BLaER1 treated with 17β-estradiol and CSF1 and Interleukin-3, amounts not matched to agents 10 nM and 100 nM (cell line): ENCODE measurements around the gene POC1A.

Experiments used
- H3K27ac ChIP-seq, 11 experiments: shearing (Covaris generic); formaldehyde crosslinking; 2 replicates each; pipeline ENCODE4 v1.8.1; 2022
- H3K27me3 ChIP-seq, 11 experiments: shearing (Covaris generic); formaldehyde crosslinking; 2 replicates each; pipeline ENCODE4 v1.8.1; 2022
- H3K36me3 ChIP-seq, 11 experiments: shearing (Covaris generic); formaldehyde crosslinking; 2 replicates each; pipeline ENCODE4 v1.8.1; 2022
- H3K4me1 ChIP-seq, 10 experiments: shearing (Covaris generic); formaldehyde crosslinking; 2 replicates each; pipeline ENCODE4 v1.8.1; 2022
- H3K4me2 ChIP-seq, 11 experiments: shearing (Covaris generic); formaldehyde crosslinking; 2 replicates each; pipeline ENCODE4 v1.8.1; 2022
- H3K4me3 ChIP-seq, 10 experiments: shearing (Covaris generic); formaldehyde crosslinking; 2 replicates each; pipeline ENCODE4 v1.8.1; 2022
- H3K9ac ChIP-seq, 11 experiments: shearing (Covaris generic); formaldehyde crosslinking; 2 replicates each; pipeline ENCODE4 v1.8.1; 2022
- H3K9me3 ChIP-seq, 11 experiments: shearing (Covaris generic); formaldehyde crosslinking; replicated peaks in 1 of 11; 2 replicates each; pipeline ENCODE4 v1.8.1; 2022
- H4K20me1 ChIP-seq, 11 experiments: shearing (Covaris generic); formaldehyde crosslinking; 2 replicates each; pipeline ENCODE4 v1.8.1; 2022
- Cebpa-rat ChIP-seq, 11 experiments: shearing (Covaris generic); IDR thresholded peaks; 2 replicates each; pipeline ENCODE4 v1.8.1; 2022

The POC1A gene

DNA sequence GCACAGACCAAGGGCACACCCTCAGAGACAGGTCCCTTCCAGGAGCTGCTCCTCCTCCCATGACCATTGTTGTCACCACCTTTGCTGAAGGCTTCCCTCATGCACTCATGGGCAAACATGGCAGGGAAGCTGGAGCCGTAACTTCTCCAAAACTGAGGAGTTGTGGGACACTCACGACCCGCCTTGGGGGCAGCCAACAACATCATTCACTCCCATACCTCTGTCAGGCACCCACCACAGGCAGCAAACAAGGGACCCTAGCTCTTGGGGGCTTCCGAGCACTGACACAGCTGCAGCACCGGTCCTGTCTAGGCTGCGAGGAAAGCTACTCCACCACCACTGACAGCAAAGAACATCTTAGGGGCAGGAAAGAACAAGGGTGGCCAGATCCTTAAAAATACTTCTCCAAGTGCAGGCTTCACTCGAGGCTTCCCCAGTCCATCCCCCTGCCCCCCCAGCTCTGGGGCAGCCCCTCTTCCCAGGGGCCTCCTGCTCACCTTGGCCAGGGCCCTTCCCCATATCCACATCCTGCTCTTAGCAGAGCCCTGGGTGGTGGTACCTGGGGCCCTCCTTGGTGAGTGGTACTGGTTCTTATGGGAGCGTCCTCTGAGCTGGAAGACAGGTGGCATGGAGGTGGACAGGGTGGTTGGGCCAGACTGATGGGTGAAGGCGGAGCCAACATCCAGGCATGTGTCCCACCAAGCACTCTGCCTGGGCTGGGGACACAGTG is 69.8 kb downstream of the POC1A start:
- H3K4me1 ChIP-seq: peaks cover 54 to 79% (median 67%) of the 10 kb centered on the region in 10 experiments
- TF ChIP-seq Cebpa-rat (IDR thresholded peaks at IDR 0.05): no peak
- 0 out of 22 replicates have a peak overlapping the region, but pooled peaks of 1 of the 11 experiments have one; percentile 0 for H3K9ac ChIP-seq
- peaks cover 0 to 40% (median 8%) of the 10 kb centered on the region in 11 experiments; a peak in 12 of 22 replicates for H3K36me3 ChIP-seq
- peaks cover 0 to 60% (median 0%) of the 10 kb centered on the region in 11 experiments; a peak in 9 of 22 replicates for H4K20me1 ChIP-seq
- peak overlapping the region; percentile 87 to 96 (median 92); a peak in 20 of 22 replicates for H3K4me2 ChIP-seq
- H3K4me3 ChIP-seq: no peak overlapping the region
- H3K27me3 ChIP-seq: no peaks in the 10 kb centered on the region
- peak overlapping the region in 1 of 11 experiments; percentile 82; a peak in 2 of 22 replicates for H3K27ac ChIP-seq
- H3K9me3 ChIP-seq: no peaks in the 10 kb centered on the region

GRCh38 chr3:52083556-52084087 is 70.6 kb downstream of the POC1A start:
- no peak overlapping the region for H3K27ac ChIP-seq
- H3K36me3 ChIP-seq: peaks cover 0 to 46% (median 9%) of the 10 kb centered on the region in 11 experiments; a peak in 13 of 22 replicates
- H3K27me3 ChIP-seq: no peaks in the 10 kb centered on the region
- H3K4me1 ChIP-seq: peaks cover 46 to 79% (median 60%) of the 10 kb centered on the region in 10 experiments
- H3K4me3 ChIP-seq: no peak overlapping the region
- TF ChIP-seq Cebpa-rat (IDR thresholded peaks at IDR 0.05): no peak
- no peaks in the 10 kb centered on the region for H3K9me3 ChIP-seq
- H3K9ac ChIP-seq: no peak overlapping the region
- peaks cover 0 to 62% (median 0%) of the 10 kb centered on the region in 11 experiments; a peak in 9 of 22 replicates for H4K20me1 ChIP-seq
- H3K4me2 ChIP-seq: peak overlapping the region in 9 of 11 experiments; percentile 11 to 96 (median 92); a peak in 12 of 22 replicates

GRCh38 chr3:52082951-52083350 is 71.3 kb downstream of the POC1A start:
- peaks cover 39 to 73% (median 54%) of the 10 kb centered on the region in 10 experiments for H3K4me1 ChIP-seq
- no peaks in the 10 kb centered on the region for H3K9me3 ChIP-seq
- H3K4me2 ChIP-seq: peak overlapping the region in 3 of 11 experiments; percentile 7 to 92 (median 18); a peak in 2 of 22 replicates
- no peak overlapping the region for H3K9ac ChIP-seq
- no peak overlapping the region for H3K4me3 ChIP-seq
- H4K20me1 ChIP-seq: peaks cover 0 to 64% (median 0%) of the 10 kb centered on the region in 11 experiments; a peak in 9 of 22 replicates
- TF ChIP-seq Cebpa-rat (IDR thresholded peaks at IDR 0.05): no peak
- H3K27me3 ChIP-seq: no peaks in the 10 kb centered on the region
- no peak overlapping the region for H3K27ac ChIP-seq
- H3K36me3 ChIP-seq: peaks cover 0 to 47% (median 9%) of the 10 kb centered on the region in 11 experiments; a peak in 13 of 22 replicates

GRCh38 chr3:52080830-52081719 is 73.1 kb downstream of the POC1A start:
- H3K9me3 ChIP-seq: no peaks in the 10 kb centered on the region
- H4K20me1 ChIP-seq: peaks cover 0 to 74% (median 4%) of the 10 kb centered on the region in 11 experiments; a peak in 8 of 22 replicates
- H3K27ac ChIP-seq: no peak overlapping the region
- TF ChIP-seq Cebpa-rat (IDR thresholded peaks at IDR 0.05): no peak
- no peaks in the 10 kb centered on the region for H3K27me3 ChIP-seq
- H3K9ac ChIP-seq: peak overlapping the region in 1 of 11 experiments; percentile 9; a peak in 1 of 22 replicates
- H3K4me2 ChIP-seq: no peak overlapping the region
- H3K4me3 ChIP-seq: no peak overlapping the region
- peaks cover 20 to 54% (median 37%) of the 10 kb centered on the region in 10 experiments for H3K4me1 ChIP-seq
- peaks cover 0 to 61% (median 9%) of the 10 kb centered on the region in 11 experiments; a peak in 15 of 22 replicates for H3K36me3 ChIP-seq

DNA sequence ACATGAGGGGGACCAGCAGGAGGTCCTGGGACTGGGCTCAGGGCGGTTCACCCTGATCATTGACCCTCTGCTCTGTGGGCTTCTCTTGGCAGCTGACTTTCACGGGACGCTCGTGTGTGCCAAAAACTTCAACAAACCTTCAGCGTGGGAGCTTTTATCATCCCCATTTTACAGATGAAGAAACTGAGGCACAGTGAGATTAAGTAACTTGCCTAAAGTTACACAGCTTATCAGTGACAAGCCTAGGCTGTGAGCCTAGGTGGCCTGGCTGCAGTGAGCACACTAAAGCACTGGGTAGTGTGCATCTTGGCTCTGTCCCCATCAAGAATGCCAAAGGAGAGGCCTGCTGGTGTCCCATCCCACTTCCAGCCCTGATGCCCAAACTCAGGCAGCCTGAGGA is 74.3 kb downstream of the POC1A start:
- H3K4me3 ChIP-seq: no peak overlapping the region
- H3K4me1 ChIP-seq: peaks cover 9 to 43% (median 25%) of the 10 kb centered on the region in 10 experiments; a peak in 19 of 20 replicates
- H3K4me2 ChIP-seq: no peak overlapping the region
- H4K20me1 ChIP-seq: peaks cover 0 to 72% (median 5%) of the 10 kb centered on the region in 11 experiments; a peak in 8 of 22 replicates
- peak overlapping the region in 1 of 11 experiments; percentile 17; a peak in 1 of 22 replicates for H3K9ac ChIP-seq
- H3K27ac ChIP-seq: no peak overlapping the region
- TF ChIP-seq Cebpa-rat (IDR thresholded peaks at IDR 0.05): no peak
- H3K9me3 ChIP-seq: no peaks in the 10 kb centered on the region
- H3K27me3 ChIP-seq: no peaks in the 10 kb centered on the region
- H3K36me3 ChIP-seq: peaks cover 0 to 73% (median 17%) of the 10 kb centered on the region in 11 experiments; a peak in 17 of 22 replicates

DNA sequence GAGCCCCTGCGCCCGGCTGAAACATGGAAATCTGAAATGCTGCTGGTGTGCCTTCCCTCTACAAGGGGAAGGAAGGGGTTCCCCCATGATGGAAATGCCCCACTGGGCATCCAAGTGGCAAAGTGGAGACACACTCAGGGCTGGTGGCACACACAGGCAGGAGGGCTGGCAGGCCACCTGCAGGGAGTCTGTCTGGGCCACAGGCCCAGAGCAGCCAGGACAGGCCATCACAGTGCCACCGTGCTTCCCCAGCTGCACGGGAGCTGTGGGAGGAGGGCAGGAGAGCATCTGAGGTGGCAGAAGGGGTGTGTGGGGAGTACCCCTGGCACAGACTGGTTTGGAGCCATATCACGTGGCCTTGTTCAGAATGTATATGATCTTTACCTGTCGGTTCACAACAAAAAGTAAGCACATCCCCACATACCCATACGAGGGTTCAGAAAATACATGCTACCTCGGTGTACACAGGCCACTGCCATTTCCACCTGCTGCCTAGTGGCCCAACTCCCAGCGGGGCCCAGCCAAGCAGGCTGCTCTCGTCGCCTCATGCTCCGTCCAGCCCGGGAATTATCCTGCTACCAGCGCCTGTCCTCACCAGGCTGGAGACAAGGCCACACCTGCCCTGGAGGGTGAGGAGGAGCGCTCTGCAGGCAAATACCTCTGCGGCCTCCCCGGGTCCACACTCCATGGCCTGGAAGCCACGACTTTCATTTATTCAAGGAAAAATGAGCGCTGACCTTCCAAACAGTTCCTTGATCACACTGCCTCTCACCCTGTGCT is 75.3 kb downstream of the POC1A start:
- no peak for TF ChIP-seq Cebpa-rat (IDR thresholded peaks at IDR 0.05)
- H3K4me1 ChIP-seq: peaks cover 0 to 33% (median 15%) of the 10 kb centered on the region in 10 experiments; a peak in 18 of 20 replicates

DNA sequence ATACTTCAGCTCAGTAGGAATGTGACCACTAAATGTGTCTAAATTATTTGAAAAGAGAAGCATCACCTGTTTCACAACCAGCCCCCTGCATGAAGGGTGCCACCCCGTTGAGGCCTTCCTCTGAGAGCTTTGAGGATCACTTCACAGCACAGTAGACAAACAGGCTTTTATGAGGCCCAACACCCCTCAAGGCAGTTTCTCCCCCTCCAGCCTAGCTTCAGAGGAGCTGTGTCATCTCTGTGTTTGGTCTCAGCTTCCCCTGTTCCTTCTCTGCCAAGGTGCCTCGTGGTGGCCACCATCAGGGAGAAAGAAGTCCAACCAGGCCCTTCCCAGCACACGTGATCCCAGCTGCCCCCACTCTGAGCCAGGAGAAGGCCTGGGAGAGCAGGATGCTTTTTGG is 76.3 kb downstream of the POC1A start:
- Histone ChIP-seq H3K4me1 (peaks cover 0 to 22% (median 9%) of the 10 kb centered on the region in 10 experiments; a peak in 14 of 20 replicates), H3K4me3 (no peak overlapping the region), H3K4me2 (no peak overlapping the region), H4K20me1 (peaks cover 0 to 52% (median 0%) of the 10 kb centered on the region in 11 experiments; a peak in 6 of 22 replicates), H3K27me3 (no peaks in the 10 kb centered on the region), H3K36me3 (peaks cover 0 to 78% (median 34%) of the 10 kb centered on the region in 11 experiments; a peak in 18 of 22 replicates), H3K9ac (no peak overlapping the region), H3K27ac (no peak overlapping the region), H3K9me3 (no peaks in the 10 kb centered on the region)
- no peak for TF ChIP-seq Cebpa-rat (IDR thresholded peaks at IDR 0.05)

More for the DNA sequence above, 75.3 kb downstream of the POC1A start:
- Histone ChIP-seq H3K4me3 (no peak overlapping the region), H3K27me3 (no peaks in the 10 kb centered on the region), H3K4me2 (no peak overlapping the region), H3K36me3 (peaks cover 0 to 82% (median 27%) of the 10 kb centered on the region in 11 experiments; a peak in 18 of 22 replicates), H4K20me1 (peaks cover 0 to 62% (median 5%) of the 10 kb centered on the region in 11 experiments; a peak in 8 of 22 replicates), H3K27ac (no peak overlapping the region), H3K9me3 (no peaks in the 10 kb centered on the region), H3K9ac (0 out of 22 replicates have a peak overlapping the region, but pooled peaks of 1 of the 11 experiments have one; percentile 14)
